Kidney epithelial cell (primary cell): ENCODE measurements around the gene DNAH6. TPM values are rescaled to one million over a fixed set of nuclear protein-coding genes. Genes with fewer than 3 reads are reported as not detected.
A peak's percentile ranks its signal among the peaks of the same experiment; 100 is the strongest.

Experiments
- DNase-seq: peaks from one replicate; pipeline ENCODE4 v3.0.0-alpha.2; 2010; ENCODE audit warnings: low read depth
- H3K27me3 ChIP-seq: 2 replicates; pipeline ENCODE4 v1.6.0; 2011; ENCODE audit warnings: low read length; ENCODE audit not compliant: control insufficient read depth, insufficient read depth
- H3K36me3 ChIP-seq: 2 replicates; pipeline ENCODE4 v1.5.1; 2011; ENCODE audit warnings: low read length; ENCODE audit not compliant: control insufficient read depth, insufficient read depth
- H3K4me3 ChIP-seq: 2 replicates; pipeline ENCODE4 v1.5.1; 2011; ENCODE audit warnings: low read depth, mild to moderate bottlenecking, control low read depth, low read length
- total RNA-seq: library from RNA; depleted of rRNA; stranded (reverse); fragments of >200 nt; gene quantifications from 2 replicates; pipeline ENCODE4 v1.2.3, GENCODE V29; 2015
- TF ChIP-seq, protein P1 (sequence below): IDR thresholded peaks from 2 replicates; pipeline ENCODE4 v1.5.1; 2011; ENCODE audit warnings: mild to moderate bottlenecking, moderate library complexity, low read length, control low read depth, inconsistent platforms; ENCODE audit not compliant: insufficient read depth, poor library complexity, severe bottlenecking

Gene DNAH6
- total RNA-seq, 1 donor from 2014 or later: 0.63 TPM

DNA sequence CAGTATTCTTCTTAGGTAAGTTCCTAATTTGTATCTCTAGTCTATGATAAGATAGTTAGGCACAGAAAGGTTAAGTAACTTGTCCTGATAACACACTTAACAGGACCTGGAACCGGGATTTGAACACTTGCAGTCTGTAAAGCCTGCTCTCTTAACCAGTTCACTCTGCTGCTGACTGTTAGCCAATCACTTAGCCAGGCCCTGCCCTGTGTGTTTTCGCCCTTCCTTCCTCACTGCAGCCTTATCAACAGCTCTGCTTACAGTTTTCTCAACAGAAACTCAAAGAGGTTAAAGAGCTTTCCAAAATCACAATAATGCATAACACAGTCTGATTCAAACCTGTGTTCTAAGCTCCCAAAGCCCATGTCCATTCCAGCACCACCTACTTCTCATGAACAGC is 212.9 kb downstream of the DNAH6 start:
- no peaks in the 10 kb centered on the region for H3K36me3 ChIP-seq
- TF ChIP-seq, protein P1, sequence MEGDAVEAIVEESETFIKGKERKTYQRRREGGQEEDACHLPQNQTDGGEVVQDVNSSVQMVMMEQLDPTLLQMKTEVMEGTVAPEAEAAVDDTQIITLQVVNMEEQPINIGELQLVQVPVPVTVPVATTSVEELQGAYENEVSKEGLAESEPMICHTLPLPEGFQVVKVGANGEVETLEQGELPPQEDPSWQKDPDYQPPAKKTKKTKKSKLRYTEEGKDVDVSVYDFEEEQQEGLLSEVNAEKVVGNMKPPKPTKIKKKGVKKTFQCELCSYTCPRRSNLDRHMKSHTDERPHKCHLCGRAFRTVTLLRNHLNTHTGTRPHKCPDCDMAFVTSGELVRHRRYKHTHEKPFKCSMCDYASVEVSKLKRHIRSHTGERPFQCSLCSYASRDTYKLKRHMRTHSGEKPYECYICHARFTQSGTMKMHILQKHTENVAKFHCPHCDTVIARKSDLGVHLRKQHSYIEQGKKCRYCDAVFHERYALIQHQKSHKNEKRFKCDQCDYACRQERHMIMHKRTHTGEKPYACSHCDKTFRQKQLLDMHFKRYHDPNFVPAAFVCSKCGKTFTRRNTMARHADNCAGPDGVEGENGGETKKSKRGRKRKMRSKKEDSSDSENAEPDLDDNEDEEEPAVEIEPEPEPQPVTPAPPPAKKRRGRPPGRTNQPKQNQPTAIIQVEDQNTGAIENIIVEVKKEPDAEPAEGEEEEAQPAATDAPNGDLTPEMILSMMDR: no peak
- no peaks in the 10 kb centered on the region for H3K27me3 ChIP-seq
- DNase-seq: no peak
- no peak overlapping the region for H3K4me3 ChIP-seq

DNA sequence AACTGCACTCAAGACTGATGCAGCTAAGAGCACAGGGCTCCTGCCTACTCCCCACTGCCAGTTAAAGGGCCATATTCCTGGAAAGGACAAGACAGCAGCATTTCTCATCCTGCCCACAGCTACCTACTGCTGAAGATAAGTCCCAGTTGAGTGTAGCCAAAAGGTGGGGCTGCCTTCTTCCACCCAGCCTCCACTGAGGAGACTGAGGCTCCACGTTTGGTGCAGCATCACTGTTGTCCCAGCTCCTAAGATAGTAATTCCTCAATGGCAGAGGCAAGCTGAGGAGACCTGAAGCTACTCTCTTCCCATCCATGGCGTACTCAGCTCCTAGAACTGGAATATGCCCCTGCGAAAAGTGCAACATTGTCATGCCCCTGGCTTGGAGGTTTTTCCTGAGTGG is 214.9 kb downstream of the DNAH6 start:
- no peak for DNase-seq
- TF ChIP-seq, protein P1: no peak
- no peaks in the 10 kb centered on the region for H3K27me3 ChIP-seq
- H3K4me3 ChIP-seq: no peak overlapping the region
- H3K36me3 ChIP-seq: no peaks in the 10 kb centered on the region

DNA sequence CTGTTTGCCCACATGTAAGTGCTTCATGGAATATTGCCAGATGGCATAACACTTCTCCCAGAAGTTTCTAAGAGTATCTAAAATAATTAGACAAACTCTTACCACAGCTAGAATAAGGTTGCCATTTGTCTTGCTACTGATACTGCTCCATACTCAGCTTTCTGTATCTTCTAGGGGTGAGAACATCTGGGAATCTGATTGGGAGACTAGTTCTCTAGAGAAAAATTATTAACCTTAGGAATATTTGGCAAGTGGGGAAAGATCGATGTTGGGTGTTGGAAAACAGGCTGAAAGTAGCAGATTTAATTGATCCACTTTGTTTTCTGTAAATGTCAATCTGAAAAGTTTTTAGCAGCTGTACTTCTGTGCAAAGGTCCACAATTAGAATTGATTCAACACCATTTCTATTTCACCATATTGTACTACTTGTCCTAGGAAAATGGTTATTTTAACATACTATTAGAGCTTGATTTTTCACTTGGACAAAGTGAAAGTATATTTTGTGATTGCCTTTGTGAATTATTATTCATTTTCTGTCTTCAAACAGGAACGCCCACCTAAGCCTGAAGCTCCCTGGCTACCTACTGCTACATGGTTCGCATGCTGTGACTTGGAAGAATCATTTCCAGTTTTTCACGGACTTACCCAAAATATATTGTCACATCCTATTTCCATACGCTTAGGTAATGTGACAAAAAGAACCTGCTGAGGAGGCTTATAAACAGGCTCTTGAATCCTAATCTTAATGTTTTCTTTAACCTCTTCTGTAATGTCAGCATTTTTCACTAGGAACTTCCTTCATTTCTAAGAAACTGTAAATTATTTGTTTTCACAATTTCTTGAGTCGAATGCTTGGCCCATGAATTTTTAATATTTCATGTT is 216.8 kb downstream of the DNAH6 start:
- TF ChIP-seq, protein P1: no peak
- H3K4me3 ChIP-seq: no peak overlapping the region
- no peaks in the 10 kb centered on the region for H3K27me3 ChIP-seq
- H3K36me3 ChIP-seq: no peaks in the 10 kb centered on the region
- DNase-seq: no peak

DNA sequence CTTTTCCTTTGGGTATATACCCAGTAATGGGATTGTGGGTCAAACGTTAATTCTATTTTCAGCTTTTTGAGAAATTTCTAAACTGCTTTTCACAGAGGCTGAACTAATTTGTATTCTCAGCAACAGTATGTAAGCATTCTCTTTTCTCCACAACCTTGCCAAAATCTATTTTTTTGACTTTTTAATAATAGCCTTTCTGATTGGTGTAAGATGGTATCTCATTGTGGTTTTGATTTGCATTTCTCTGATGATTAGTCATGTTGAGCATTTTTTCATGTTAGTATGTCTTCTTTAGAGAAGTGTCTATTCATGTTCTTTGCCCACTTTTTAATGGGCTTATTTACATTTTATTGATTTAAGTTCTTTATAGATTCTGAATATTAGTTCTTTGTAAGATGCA is 219.1 kb downstream of the DNAH6 start:
- no peaks in the 10 kb centered on the region for H3K36me3 ChIP-seq
- TF ChIP-seq, protein P1: no peak
- no peak overlapping the region for H3K4me3 ChIP-seq
- no peaks in the 10 kb centered on the region for H3K27me3 ChIP-seq
- no peak for DNase-seq

DNA sequence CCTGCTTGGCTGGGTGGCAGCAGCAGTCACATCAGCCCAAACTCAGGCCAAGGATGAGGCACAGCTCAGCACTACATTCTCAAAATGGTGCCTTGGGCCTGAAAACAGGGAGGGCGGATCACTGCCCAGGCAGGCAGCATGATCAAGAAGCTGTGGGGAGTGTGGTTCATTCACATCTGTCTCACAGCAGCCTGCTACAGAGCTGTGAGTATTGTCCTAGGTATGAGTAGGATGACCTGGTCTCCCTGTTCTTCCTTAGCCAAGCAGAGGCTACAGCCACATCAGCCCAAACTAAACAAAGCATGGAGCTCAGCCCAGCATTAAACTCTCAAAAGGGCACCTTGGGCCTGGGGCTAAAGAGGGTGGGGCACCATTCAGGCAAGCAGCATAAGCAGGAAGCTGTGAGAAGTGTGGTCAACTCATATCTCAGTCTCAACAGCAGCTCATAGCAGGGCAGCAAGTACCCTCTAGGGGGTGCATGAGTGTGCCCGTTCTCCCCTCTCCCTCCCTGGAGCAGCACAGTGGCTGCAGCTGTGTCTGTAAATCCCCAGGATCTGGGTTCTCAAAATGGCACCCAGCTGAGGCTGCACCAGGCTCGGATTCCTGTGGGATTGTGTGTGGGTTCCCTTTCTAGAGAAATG is 225.0 kb downstream of the DNAH6 start:
- Histone ChIP-seq H3K36me3 (no peaks in the 10 kb centered on the region), H3K27me3 (no peaks in the 10 kb centered on the region), H3K4me3 (no peak overlapping the region)
- TF ChIP-seq, protein P1: peak; percentile 16
- no peak for DNase-seq

DNA sequence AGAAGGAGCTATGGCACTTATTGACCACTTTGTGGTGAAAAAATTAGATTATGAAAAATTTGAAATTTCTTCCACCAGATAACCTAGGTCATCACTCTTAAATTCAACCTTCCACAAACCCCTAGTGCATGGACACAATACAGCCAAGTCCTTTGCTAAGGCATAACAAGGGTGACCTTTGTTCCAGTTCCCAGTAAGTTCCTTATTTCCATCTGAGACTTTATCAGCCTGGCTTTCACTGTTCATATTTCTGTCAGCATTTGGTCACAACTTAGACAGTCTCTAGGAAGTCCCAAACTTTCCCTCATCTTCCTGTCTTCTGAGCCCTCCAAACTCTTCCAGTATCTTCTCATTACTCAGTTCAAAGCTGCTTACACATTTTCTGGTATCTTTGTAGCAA is 232.0 kb downstream of the DNAH6 start:
- Histone ChIP-seq H3K4me3 (no peak overlapping the region), H3K27me3 (no peaks in the 10 kb centered on the region), H3K36me3 (no peaks in the 10 kb centered on the region)
- TF ChIP-seq, protein P1: no peak
- no peak for DNase-seq
